NCI-H1105 (cell line): Measurements from ENCODE around the gene ZNRF1.
A peak's percentile ranks its signal among the peaks of the same experiment; 100 is the strongest.

ENCODE experiments used
- DNase-seq: peaks from one replicate; lab custom pipeline; 2025; lab: John Stamatoyannopoulos, UW

ZNRF1 gene

GRCh38 chr16:75027520-75028300 is 28.9 kb downstream of the ZNRF1 start:
- no peak for DNase-seq

GRCh38 chr16:75028544-75029135 is 29.8 kb downstream of the ZNRF1 start:
- DNase-seq: no peak

- no peak for DNase-seq
Measured at GRCh38 chr16:75029854-75030253, 31.0 kb downstream of the ZNRF1 start.

- DNase-seq: no peak
Measured at GRCh38 chr16:75032655-75033054, 33.8 kb downstream of the ZNRF1 start.

GRCh38 chr16:75035410-75035968 is 36.7 kb downstream of the ZNRF1 start:
- no peak for DNase-seq

GRCh38 chr16:75038036-75038858 is 39.4 kb downstream of the ZNRF1 start:
- DNase-seq: no peak

GRCh38 chr16:75039941-75040340 is 41.1 kb downstream of the ZNRF1 start:
- DNase-seq: no peak

- no peak for DNase-seq
Measured at GRCh38 chr16:75042426-75043174, 43.8 kb downstream of the ZNRF1 start.

- no peak for DNase-seq
Measured at GRCh38 chr16:75043175-75043895, 44.5 kb downstream of the ZNRF1 start.

GRCh38 chr16:75044800-75045361 is 46.1 kb downstream of the ZNRF1 start:
- no peak for DNase-seq

GRCh38 chr16:75045424-75045823 is 46.6 kb downstream of the ZNRF1 start:
- DNase-seq: no peak

GRCh38 chr16:75048054-75048453 is 49.2 kb downstream of the ZNRF1 start:
- DNase-seq: no peak

GRCh38 chr16:75048530-75048929 is 49.7 kb downstream of the ZNRF1 start:
- DNase-seq: no peak

GRCh38 chr16:75052481-75053202 is 53.8 kb downstream of the ZNRF1 start:
- DNase-seq: no peak

GRCh38 chr16:75053791-75054555 is 55.1 kb downstream of the ZNRF1 start:
- peak; percentile 66 for DNase-seq

GRCh38 chr16:75054556-75054947 is 55.7 kb downstream of the ZNRF1 start:
- DNase-seq: no peak

GRCh38 chr16:75058806-75059205 is 60.0 kb downstream of the ZNRF1 start:
- no peak for DNase-seq

GRCh38 chr16:75059411-75059810 is 60.6 kb downstream of the ZNRF1 start:
- no peak for DNase-seq

- DNase-seq: no peak
Measured at GRCh38 chr16:75060723-75061122, 61.9 kb downstream of the ZNRF1 start.
